T-helper 17 cell (primary cell): ENCODE data around the gene PLA1A. TPM values are rescaled to one million over a fixed set of nuclear protein-coding genes. Genes with fewer than 3 reads are reported as not detected.
A peak's percentile ranks its signal among the peaks of the same experiment; 100 is the strongest.
"Not testable (repeated sequence)": the region's sequence is repeated elsewhere in the genome, so short reads cannot be mapped to it uniquely, and the experiment has no call there.

Experiments
- ATAC-seq: fragments of 150-1000 bp; cut with Tn5 transposase; 2 replicates; pipeline ENCODE4 v1.10.0; 2021; ENCODE audit warnings: mild to moderate bottlenecking, moderate library complexity
- DNase-seq, 3 donors: peaks; one replicate each; pipeline versions ENCODE4 v3.0.0 to v3.0.0-alpha.2; 2020 to 2021
- H3K9me3 ChIP-seq: one replicate; pipeline ENCODE4 v1.7.0; 2013; ENCODE audit warnings: low read length, mild to moderate bottlenecking; ENCODE audit not compliant: control insufficient read depth, poor library complexity, severe bottlenecking
- H3K27ac Mint-ChIP-seq: one replicate; pipeline ENCODE4 v1.8.0; 2022; ENCODE audit warnings: mild to moderate bottlenecking, moderate library complexity, mixed read lengths
- H3K27me3 Mint-ChIP-seq: one replicate; pipeline ENCODE4 v1.8.0; 2022; ENCODE audit warnings: mixed read lengths
- H3K36me3 Mint-ChIP-seq: one replicate; pipeline ENCODE4 v1.8.0; 2022; ENCODE audit warnings: low read depth, mixed read lengths
- H3K4me1 Mint-ChIP-seq: one replicate; pipeline ENCODE4 v1.8.0; 2022; ENCODE audit warnings: mild to moderate bottlenecking, mixed read lengths
- H3K4me3 Mint-ChIP-seq: one replicate; pipeline ENCODE4 v1.8.0; 2022; ENCODE audit warnings: mild to moderate bottlenecking, moderate library complexity, mixed read lengths
- total RNA-seq, 4 donors: library from RNA in 2 of 4; stranded (reverse) in 2 of 4; gene quantifications; one replicate each; pipeline ENCODE4 v1.2.3 and lab custom pipeline; 2022 to 2026

PLA1A gene
- total RNA-seq, 2 donors from 2014 or later = 0.45 TPM; not detected in 1

DNA sequence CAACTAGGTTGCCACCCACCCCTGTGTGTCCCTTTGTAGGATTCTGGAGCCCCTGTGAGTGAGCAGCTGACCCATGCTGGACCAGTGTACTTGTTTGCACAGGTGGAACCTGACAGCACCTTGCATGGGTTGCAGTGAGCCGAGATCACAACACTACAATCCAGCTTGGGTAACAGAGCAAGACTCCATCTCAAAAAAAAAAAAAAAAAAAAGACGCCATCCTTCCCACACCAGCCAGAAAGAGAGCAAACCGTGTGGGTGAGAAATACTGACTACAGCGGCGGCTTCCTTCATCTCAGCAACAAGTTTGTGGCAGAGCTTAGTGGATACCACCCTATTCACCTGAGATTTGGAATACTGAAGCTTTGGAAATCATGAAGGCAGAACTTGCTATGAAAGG is 37.5 kb upstream of the PLA1A start:
- H3K9me3 ChIP-seq = no peaks in the 10 kb centered on the region
- no peaks in the 10 kb centered on the region for H3K27me3 Mint-ChIP-seq
- ATAC-seq = no peak
- H3K36me3 Mint-ChIP-seq = no peaks in the 10 kb centered on the region
- H3K4me1 Mint-ChIP-seq = peaks cover 44% of the 10 kb centered on the region
- H3K4me3 Mint-ChIP-seq = peak overlapping the region; percentile 43
- H3K27ac Mint-ChIP-seq = peak overlapping the region; percentile 95
- no peak for DNase-seq

DNA sequence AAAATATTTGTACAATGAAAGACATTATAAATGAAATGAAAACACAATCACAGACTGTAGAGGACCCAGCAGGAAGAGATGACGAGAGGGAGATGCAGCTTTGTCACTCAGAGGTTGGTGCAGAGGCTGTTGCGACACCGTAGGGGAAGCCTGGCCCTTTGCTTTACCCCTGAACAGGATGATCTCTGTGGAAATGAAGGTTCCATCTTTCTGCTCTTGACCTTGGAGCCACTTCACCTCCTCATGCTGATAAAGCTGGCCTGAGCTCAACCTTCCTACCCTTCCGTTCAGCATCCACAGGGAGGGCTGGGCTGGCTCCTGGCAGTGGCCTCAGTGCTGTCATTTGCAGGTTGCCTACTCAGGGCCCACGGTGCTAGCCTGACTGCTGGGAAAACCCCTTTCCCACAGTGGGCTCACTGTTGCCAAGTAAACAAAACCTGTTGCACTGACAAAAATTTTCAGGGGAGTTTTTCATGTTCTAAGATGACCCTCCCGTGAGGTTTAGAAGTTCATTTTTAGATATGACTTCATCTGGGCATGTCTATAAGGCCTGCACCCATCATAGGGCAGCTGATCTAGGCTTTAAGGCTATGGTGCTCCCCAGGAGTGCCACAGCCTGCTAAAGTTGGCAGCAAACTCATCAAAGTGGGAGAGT is 35.3 kb upstream of the PLA1A start:
- H3K9me3 ChIP-seq = no peaks in the 10 kb centered on the region
- Mint-ChIP-seq H3K27ac (peak overlapping the region; percentile 94), H3K4me1 (peaks cover 23% of the 10 kb centered on the region), H3K27me3 (no peaks in the 10 kb centered on the region), H3K4me3 (peak overlapping the region; percentile 53), H3K36me3 (no peaks in the 10 kb centered on the region)
- DNase-seq = peak; percentile 45 to 60 (median 59)
- peak; percentile 87 for ATAC-seq

DNA sequence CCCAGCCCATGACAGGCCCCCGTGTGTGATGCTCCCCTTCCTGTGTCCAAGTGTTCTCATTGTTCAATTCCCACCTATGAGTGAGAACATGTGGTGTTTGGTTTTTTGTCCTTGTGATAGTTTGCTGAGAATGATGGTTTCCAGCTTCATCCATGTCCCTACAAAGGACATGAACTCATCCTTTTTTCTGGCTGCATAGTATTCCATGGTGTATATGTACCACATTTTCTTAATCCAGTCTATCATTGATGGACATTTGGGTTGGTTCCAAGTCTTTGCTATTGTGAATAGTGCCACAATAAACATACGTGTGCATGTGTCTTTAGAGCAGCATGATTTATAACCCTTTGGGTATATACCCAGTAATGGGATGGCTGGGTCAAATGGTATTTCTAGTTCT is 34.4 kb upstream of the PLA1A start:
- H3K4me3 Mint-ChIP-seq, DNase-seq, ATAC-seq, H3K27me3 Mint-ChIP-seq, H3K36me3 Mint-ChIP-seq, H3K9me3 ChIP-seq: not testable (repeated sequence)
- H3K4me1 Mint-ChIP-seq = peaks cover 15% of the 10 kb centered on the region
- peak overlapping the region; percentile 94 for H3K27ac Mint-ChIP-seq

DNA sequence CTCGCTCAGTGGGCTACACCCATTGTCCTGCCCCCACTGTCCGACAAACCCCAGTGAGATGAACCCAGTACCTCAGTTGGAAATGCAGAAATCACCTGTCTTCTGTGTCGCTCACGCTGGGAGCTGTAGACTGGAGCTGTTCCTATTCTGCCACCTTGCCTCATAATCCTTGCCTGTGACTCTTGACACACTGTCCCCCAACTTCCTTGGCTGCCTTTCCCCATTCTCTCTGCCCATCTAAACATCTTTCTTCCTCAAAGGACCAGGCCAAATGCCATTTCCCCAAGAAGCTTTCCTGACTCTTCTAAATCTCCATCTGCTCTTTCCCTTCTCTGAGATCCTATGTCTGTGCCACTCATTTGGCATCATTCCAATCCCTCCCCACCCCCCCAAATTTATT is 28.5 kb upstream of the PLA1A start:
- DNase-seq (no peak), ATAC-seq (no peak)
- H3K4me3 Mint-ChIP-seq = no peak overlapping the region
- H3K27ac Mint-ChIP-seq = no peak overlapping the region
- H3K9me3 ChIP-seq = no peaks in the 10 kb centered on the region
- H3K4me1 Mint-ChIP-seq = no peaks in the 10 kb centered on the region
- H3K36me3 Mint-ChIP-seq = no peaks in the 10 kb centered on the region
- no peaks in the 10 kb centered on the region for H3K27me3 Mint-ChIP-seq

DNA sequence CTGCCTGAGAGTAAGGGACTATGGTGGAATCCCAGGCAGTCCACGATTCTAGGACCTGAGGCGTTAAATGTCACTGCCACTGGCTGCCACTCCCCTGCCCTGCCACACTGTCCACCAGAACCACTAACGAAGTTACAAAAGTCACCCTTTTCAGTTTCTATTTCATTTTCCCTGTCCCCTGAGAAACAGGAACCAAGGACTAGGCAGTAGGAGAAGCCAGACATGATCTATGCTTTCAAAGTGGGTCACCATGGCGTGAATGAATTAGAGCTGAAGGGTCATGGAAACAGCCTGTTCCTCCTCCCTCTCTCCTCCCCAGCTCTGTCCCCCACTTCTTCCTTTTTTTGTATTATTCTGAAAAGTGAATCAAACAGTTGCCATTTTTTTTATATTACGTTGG is 27.5 kb upstream of the PLA1A start:
- no peak for DNase-seq
- Mint-ChIP-seq H3K27ac (no peak overlapping the region), H3K4me1 (no peaks in the 10 kb centered on the region), H3K36me3 (no peaks in the 10 kb centered on the region), H3K4me3 (no peak overlapping the region), H3K27me3 (no peaks in the 10 kb centered on the region)
- H3K9me3 ChIP-seq = no peaks in the 10 kb centered on the region
- peak; percentile 14 for ATAC-seq

DNA sequence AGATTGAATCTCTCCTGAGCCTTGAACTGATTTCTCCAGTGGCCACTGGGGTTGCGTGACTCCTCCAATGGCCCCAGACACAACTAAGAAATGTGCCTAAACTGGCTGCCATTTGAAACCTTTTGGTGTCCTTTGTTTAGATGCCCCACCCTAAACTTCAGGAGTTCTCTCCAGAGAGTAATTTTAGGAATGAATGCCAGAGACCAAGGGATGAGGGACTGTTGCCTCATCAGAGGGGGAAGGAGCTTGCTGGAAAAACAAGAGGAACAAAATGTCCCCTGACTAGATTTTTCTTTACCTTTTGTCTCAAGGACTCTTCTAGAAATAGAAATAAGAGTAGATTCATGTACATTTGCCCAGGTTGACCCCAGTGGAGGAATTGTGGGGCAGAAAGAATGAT is 26.5 kb upstream of the PLA1A start:
- H3K4me3 Mint-ChIP-seq = no peak overlapping the region
- no peaks in the 10 kb centered on the region for H3K4me1 Mint-ChIP-seq
- no peak for ATAC-seq
- H3K27me3 Mint-ChIP-seq = no peaks in the 10 kb centered on the region
- H3K36me3 Mint-ChIP-seq = no peaks in the 10 kb centered on the region
- DNase-seq = no peak
- no peaks in the 10 kb centered on the region for H3K9me3 ChIP-seq
- no peak overlapping the region for H3K27ac Mint-ChIP-seq

DNA sequence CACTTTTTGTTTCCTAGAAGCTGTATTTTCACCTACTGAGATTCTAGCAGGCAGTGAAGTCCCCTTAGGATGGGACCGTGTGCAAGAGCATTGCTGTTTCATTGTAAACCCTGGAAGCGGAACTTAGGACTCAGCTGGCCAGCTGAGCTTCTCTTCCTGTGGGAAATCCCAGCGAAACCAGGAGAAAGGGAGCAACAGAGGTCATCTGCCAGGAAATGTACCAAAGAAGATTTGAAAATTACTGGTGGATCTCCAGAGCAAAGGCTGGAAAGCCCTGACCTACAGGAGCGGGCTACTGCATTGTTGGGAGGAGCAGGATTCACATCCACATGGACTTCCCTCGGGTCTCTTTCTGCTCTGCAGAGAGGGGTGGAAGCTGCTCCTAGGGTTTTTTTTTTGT is 26.0 kb upstream of the PLA1A start:
- Mint-ChIP-seq H3K27ac (no peak overlapping the region), H3K4me3 (no peak overlapping the region), H3K36me3 (no peaks in the 10 kb centered on the region), H3K4me1 (no peaks in the 10 kb centered on the region), H3K27me3 (no peaks in the 10 kb centered on the region)
- DNase-seq (no peak), ATAC-seq (no peak)
- no peaks in the 10 kb centered on the region for H3K9me3 ChIP-seq

DNA sequence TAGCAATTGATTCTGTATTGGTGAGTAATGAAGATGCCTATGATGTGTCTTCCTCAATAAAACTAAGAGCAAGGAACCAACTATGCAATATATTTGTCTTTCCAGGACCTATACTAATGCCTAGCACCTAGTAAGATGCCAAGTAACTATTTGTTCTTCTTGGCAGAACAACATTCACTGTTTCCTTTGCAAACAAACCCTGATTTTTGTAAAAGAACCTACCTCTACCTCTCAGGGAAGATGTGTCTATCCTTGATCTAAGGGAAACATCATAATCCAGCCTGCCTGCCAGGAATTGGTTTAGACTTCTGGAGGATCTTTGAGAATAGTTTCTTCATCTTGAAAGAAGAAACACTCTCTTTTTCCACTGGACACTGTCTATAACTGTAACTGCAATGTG is 22.2 kb upstream of the PLA1A start:
- ATAC-seq (no peak), DNase-seq (no peak)
- no peaks in the 10 kb centered on the region for H3K9me3 ChIP-seq
- peaks cover 9% of the 10 kb centered on the region for H3K4me1 Mint-ChIP-seq
- H3K27me3 Mint-ChIP-seq = no peaks in the 10 kb centered on the region
- peaks cover 3% of the 10 kb centered on the region for H3K36me3 Mint-ChIP-seq
- H3K27ac Mint-ChIP-seq = no peak overlapping the region
- no peak overlapping the region for H3K4me3 Mint-ChIP-seq

DNA sequence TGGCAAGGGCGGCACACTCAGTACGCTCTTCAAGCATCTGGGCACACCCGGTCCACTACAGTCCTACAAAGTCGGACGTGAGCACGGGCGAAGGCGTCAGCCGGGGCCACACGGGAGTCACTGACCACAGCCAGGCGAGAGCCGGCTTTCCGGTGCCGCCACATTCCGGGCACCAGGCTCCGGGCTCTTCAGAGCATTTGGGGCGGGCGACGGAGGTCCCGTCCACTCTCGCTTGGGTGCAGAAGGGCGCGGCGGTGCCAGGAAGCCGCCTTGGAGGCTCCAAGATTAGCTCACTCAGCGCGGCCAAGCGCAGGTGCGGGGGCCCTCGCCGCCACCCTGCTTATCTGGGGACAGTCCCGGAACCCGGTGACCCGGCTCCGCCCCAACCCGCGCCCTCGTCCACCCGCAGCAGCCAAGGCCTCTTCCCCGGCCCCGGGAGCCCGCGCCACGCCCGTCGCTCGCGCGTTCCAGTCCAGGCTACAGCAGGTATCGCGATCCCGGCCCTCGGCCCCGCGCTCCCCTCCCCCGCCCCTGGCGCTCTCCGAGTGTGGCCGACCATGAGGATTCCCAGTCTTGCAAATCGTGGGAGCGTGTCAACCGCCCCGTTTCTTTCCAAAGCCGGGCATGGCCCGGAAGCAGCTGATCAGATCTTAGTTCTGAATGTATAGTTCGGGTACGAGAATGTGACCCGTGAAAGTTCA is 18.2 kb upstream of the PLA1A start, which contains the start of gene ADPRH:
Gene ADPRH, plus strand, starts transcription at position 127 of the 701 bp plus-strand sequence. CDS start 2,678 bp downstream, outside the sequence.
- Mint-ChIP-seq H3K27ac (peak within 1 kb of the TSS; percentile 96), H3K4me1 (peaks cover 16% of the 10 kb centered on the region), H3K36me3 (peaks cover 3% of the 10 kb centered on the region), H3K4me3 (peak within 1 kb of the TSS; percentile 96), H3K27me3 (no peaks in the 10 kb centered on the region)
- ATAC-seq = peak; percentile 76
- peak; percentile 48 to 51 (median 49) for DNase-seq
- no peaks in the 10 kb centered on the region for H3K9me3 ChIP-seq

DNA sequence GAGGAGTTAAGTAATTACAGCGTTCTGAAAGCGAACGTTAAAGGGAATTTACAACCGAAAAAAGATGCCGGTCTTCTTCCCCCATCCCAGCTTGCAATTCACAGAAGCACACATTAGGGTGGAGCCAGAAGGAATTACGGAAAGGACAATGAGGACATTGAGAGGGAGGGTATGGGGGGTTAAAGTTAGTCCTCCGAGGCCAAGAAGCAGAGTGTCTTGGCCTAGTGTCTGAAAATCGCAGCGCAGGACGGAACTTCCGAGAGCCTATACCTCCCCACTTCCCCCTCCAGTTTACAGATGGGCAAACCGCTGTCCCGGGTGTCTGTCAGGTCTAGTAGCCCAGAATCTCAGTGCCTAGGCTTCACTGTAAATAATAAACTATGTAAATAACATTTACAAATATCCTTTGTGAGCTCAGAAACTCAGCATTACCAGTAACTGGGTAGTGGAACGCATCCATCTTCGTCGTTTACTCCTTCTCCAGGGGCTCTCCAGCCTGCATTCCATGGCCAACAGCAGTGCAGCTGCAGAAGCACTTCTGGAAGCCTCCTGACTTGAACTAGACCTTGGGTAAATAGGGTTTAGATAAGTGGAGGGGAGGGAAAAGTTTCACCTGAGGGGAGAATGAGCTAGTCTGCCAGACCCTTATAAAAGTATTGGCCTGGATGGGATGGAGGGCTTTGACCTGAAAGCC is 17.5 kb upstream of the PLA1A start:
- no peaks in the 10 kb centered on the region for H3K9me3 ChIP-seq
- peak; percentile 54 for ATAC-seq
- peaks cover 16% of the 10 kb centered on the region for H3K4me1 Mint-ChIP-seq
- no peak for DNase-seq
- peak overlapping the region; percentile 96 for H3K4me3 Mint-ChIP-seq
- peaks cover 3% of the 10 kb centered on the region for H3K36me3 Mint-ChIP-seq
- H3K27ac Mint-ChIP-seq = peak overlapping the region; percentile 96
- no peaks in the 10 kb centered on the region for H3K27me3 Mint-ChIP-seq

DNA sequence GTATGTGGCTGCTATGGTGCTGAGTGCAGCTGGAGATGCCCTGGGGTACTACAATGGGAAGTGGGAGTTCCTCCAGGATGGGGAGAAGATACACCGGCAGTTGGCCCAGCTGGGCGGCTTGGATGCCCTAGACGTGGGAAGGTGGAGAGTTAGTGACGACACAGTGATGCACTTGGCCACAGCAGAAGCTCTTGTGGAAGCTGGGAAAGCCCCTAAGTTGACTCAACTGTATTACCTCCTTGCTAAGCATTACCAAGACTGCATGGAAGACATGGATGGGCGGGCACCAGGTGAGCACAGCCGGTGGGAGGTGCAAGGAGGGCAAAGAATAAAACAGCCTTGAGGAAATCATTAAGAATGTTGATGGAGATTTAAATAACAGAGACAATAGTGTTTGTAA is 15.5 kb upstream of the PLA1A start:
- Mint-ChIP-seq H3K27me3 (no peaks in the 10 kb centered on the region), H3K36me3 (peaks cover 3% of the 10 kb centered on the region), H3K4me1 (peaks cover 22% of the 10 kb centered on the region), H3K27ac (peak overlapping the region; percentile 37), H3K4me3 (no peak overlapping the region)
- peak; percentile 70 for ATAC-seq
- no peaks in the 10 kb centered on the region for H3K9me3 ChIP-seq
- DNase-seq = peak in 1 of 3 donors; percentile 14

DNA sequence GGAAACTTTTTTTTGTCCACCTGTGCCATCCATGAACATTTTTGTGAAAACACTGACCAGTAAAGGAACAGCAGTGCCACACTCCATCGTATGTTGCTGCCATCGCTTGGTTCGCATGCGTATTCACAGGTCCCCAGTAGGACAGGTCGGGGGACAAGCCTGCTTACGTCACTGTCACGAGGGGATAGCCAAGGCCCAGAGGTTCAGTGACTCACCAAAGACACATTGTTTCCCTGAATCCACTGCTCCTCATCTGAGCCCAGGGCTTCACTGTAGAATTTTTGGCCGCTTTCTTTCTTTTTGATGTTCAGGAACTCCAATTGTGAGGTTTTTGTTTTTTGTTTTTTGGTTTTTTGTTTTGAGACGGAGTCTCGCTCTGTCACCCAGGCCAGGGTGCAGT is 12.5 kb upstream of the PLA1A start:
- ATAC-seq = no peak
- Mint-ChIP-seq H3K4me1 (peaks cover 22% of the 10 kb centered on the region), H3K27me3 (peaks cover 4% of the 10 kb centered on the region), H3K27ac (peak overlapping the region; percentile 9), H3K36me3 (no peaks in the 10 kb centered on the region), H3K4me3 (no peak overlapping the region)
- H3K9me3 ChIP-seq = no peaks in the 10 kb centered on the region
- DNase-seq = no peak

DNA sequence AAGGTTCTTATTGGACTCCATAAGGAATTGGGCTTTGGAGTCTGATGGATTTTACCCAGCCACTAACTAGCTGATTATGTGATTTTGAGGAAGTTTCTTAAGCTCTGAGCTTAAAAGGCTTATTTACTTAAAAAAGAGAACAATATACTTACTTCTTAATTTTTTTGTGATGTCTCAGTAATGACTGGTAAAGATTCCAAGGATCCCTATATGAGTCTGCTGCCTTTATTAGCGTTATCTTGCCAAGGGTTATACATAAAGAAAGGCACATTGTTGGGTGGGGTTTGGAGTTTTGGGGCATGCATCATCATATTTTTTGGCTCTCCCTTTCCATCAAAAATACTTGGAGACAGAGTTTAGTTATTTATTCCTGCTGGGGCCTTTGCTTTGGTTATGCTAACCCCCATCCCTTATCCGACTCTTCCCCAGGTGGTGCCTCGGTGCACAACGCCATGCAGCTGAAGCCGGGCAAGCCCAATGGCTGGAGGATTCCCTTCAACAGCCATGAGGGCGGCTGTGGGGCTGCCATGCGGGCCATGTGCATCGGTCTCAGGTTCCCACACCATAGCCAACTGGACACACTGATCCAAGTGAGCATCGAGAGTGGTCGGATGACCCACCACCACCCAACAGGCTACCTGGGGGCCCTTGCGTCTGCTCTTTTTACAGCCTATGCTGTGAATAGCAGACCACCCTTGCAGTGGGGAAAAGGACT is 11.7 kb upstream of the PLA1A start:
- H3K9me3 ChIP-seq = no peaks in the 10 kb centered on the region
- ATAC-seq (no peak), DNase-seq (no peak)
- H3K4me3 Mint-ChIP-seq = no peak overlapping the region
- no peak overlapping the region for H3K27ac Mint-ChIP-seq
- no peaks in the 10 kb centered on the region for H3K36me3 Mint-ChIP-seq
- peaks cover 19% of the 10 kb centered on the region for H3K4me1 Mint-ChIP-seq
- H3K27me3 Mint-ChIP-seq = peaks cover 4% of the 10 kb centered on the region
